Gastrocnemius medialis (tissue), 4 donors: Measurements from ENCODE around the gene PGAP2. TPM values are rescaled to one million over a fixed set of nuclear protein-coding genes. Genes with fewer than 3 reads are reported as not detected.

Source experiments
- ATAC-seq, 2 donors: fragments of 150-250 bp; one replicate each; pipeline ENCODE4 v1.9.1; 2016
- DNase-seq, 2 donors: peaks; one replicate each; pipeline ENCODE4 v3.0.0-alpha.2; 2019
- H3K27ac ChIP-seq, 4 donors: fragments of 200-600 bp; sonication (generic); 1 replicate in 1 of 4; 2 replicates in 3 of 4; pipeline ENCODE4 v1.5.1; 2016 to 2018; ENCODE audit warnings: mild to moderate bottlenecking in 2 of 4, moderate library complexity in 1 of 4
- H3K27me3 ChIP-seq, 3 donors: fragments of 200-600 bp; sonication (generic) in 2 of 3; 1 replicate in 1 of 3; 2 replicates in 2 of 3; pipeline versions ENCODE4 v1.5.1 to v1.6.0; 2016 to 2019; ENCODE audit warnings: mild to moderate bottlenecking in 1 of 3, moderate library complexity in 1 of 3
- H3K36me3 ChIP-seq, 2 donors: fragments of 200-600 bp; sonication (generic) in 1 of 2; one replicate each; pipeline ENCODE4 v1.5.1; 2017 to 2018
- H3K4me1 ChIP-seq, 2 donors: fragments of 200-600 bp; sonication (generic) in 1 of 2; one replicate each; pipeline ENCODE4 v1.5.1; 2016 to 2017; ENCODE audit warnings: mild to moderate bottlenecking in 2 of 2
- H3K4me3 ChIP-seq, 4 donors: fragments of 200-600 bp; sonication (generic) in 3 of 4; 1 replicate in 1 of 4; 2 replicates in 3 of 4; pipeline ENCODE4 v1.5.1; 2016 to 2019; ENCODE audit warnings: mild to moderate bottlenecking in 2 of 4
- H3K9me3 ChIP-seq, 3 donors: fragments of 200-600 bp; sonication (generic) in 2 of 3; 1 replicate in 1 of 3; 2 replicates in 2 of 3; pipeline ENCODE4 v1.5.1; 2016 to 2019
- POLR2A ChIP-seq, 2 donors: fragments of 450-650 bp; IDR thresholded peaks; one replicate each; pipeline ENCODE4 v1.6.1; 2017; ENCODE audit warnings: antibody characterized with exemption in 2 of 2, mild to moderate bottlenecking in 2 of 2, moderate library complexity in 2 of 2
- in situ Hi-C, 4 donors: fragments of 200-750 bp; cut with MboI; loops; one replicate each; pipeline versions ENCODE4 v1.15.0 to v1.8.0; 2017; ENCODE audit warnings: low sequenced_read_pairs in 4 of 4
- intact Hi-C: fragments of 100-400 bp; cut with DNase I; formaldehyde crosslinking; loops from one replicate; pipeline ENCODE4 v1.15.1; 2023; ENCODE audit warnings: low total_unique reads
- total RNA-seq, 4 donors: library from RNA; depleted of rRNA; stranded (reverse); fragments of >200 nt; gene quantifications; one replicate each; pipeline versions ENCODE4 v1.1.0 to v1.2.3, GENCODE V29; 2016
- TF ChIP-seq, protein P1 (sequence below), 5 experiments: fragments of 450-650 bp in 3 of 5; fragments of 200-600 bp in 2 of 5; sonication (generic) in 2 of 5; IDR thresholded peaks in 4 of 5; conservative IDR thresholded peaks in 1 of 5; 1 replicate in 4 of 5; 2 replicates in 1 of 5; pipeline ENCODE4 v1.5.1; 2016 to 2019; ENCODE audit warnings: antibody characterized with exemption in 5 of 5, mild to moderate bottlenecking in 3 of 5, moderate library complexity in 3 of 5

Gene PGAP2
- total RNA-seq, 4 donors from 2014 or later = 4.6 to 8.0 (median 6.5) TPM

DNA sequence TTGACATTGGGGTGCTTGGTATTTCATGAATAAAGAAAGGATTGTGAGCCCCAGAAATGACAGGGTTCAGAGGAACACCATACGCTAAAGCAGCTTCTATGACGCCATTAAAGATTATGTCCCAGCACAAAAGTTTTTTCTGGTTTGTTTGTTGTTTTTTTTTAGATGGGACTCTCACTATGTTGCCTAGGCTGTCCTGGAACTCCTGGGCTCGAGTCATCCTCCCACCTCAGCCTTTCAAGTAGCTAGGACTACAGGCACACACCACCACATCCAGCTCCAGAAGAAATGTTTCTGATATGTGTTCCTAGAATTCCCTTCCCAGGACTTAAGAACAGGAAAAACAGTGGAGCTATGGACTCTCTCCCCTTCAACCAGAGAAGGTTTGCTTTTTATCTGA, 35.0 kb downstream of the PGAP2 start:
- in situ Hi-C loops (loop anchor here in 3 of 4 donors (25.0 kb wide), 2 partner anchors 381 to 769 kb away; partner anchors contain the start of gene TRIM68 (in 1 of the 3)), intact Hi-C loops (loop anchor here (10.0 kb wide), 1 partner anchor 389 kb away; no protein-coding TSS in a partner anchor)
- DNase-seq (no peak), ATAC-seq (no peak)
- Histone ChIP-seq H3K4me3 (no peak overlapping the region), H3K4me1 (peaks cover 5 to 9% of the 10 kb centered on the region in 2 donors), H3K27me3 (no peaks in the 10 kb centered on the region), H3K9me3 (no peaks in the 10 kb centered on the region), H3K27ac (no peak overlapping the region), H3K36me3 (no peaks in the 10 kb centered on the region)
- TF ChIP-seq POLR2A (IDR thresholded peaks at IDR 0.05) = no peak
- TF ChIP-seq, protein P1, sequence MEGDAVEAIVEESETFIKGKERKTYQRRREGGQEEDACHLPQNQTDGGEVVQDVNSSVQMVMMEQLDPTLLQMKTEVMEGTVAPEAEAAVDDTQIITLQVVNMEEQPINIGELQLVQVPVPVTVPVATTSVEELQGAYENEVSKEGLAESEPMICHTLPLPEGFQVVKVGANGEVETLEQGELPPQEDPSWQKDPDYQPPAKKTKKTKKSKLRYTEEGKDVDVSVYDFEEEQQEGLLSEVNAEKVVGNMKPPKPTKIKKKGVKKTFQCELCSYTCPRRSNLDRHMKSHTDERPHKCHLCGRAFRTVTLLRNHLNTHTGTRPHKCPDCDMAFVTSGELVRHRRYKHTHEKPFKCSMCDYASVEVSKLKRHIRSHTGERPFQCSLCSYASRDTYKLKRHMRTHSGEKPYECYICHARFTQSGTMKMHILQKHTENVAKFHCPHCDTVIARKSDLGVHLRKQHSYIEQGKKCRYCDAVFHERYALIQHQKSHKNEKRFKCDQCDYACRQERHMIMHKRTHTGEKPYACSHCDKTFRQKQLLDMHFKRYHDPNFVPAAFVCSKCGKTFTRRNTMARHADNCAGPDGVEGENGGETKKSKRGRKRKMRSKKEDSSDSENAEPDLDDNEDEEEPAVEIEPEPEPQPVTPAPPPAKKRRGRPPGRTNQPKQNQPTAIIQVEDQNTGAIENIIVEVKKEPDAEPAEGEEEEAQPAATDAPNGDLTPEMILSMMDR (IDR thresholded peaks at IDR 0.05 in 4 of 5, conservative IDR thresholded peaks at IDR 0.05 in 1 of 5) = no peak

DNA sequence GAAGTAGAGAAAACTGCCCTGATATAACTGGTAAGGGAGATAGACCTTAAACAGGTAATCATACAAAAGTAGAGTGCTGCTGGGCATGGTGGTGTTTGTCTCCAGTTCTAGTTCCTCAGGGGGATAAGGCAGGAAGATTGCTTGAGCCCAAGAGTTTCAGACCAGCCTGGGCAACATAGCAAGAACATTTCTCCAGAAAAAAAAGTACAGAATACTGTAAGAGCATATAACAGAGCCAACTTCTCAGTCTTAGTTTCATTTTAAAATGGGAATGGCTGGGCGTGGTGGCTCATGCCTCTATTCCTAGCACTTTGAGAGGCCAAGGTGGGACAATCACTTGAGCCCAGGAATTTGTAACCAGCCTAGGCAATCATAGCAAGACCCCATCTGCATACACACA, 36.9 kb downstream of the PGAP2 start:
- ATAC-seq = no peak
- no peaks in the 10 kb centered on the region for H3K36me3 ChIP-seq
- H3K27ac ChIP-seq = no peak overlapping the region
- no peak overlapping the region for H3K4me3 ChIP-seq
- H3K4me1 ChIP-seq = peaks cover 5 to 6% of the 10 kb centered on the region in 2 donors
- in situ Hi-C loops (loop anchor here (5.0 to 25.0 kb wide), 3 partner anchors 227 to 767 kb away; partner anchors contain the start of gene TRIM68 (in 1 of the 4)), intact Hi-C loops (loop anchor here (10.0 kb wide), 1 partner anchor 390 kb away; no protein-coding TSS in a partner anchor)
- no peaks in the 10 kb centered on the region for H3K9me3 ChIP-seq
- TF ChIP-seq, protein P1 (IDR thresholded peaks at IDR 0.05 in 4 of 5, conservative IDR thresholded peaks at IDR 0.05 in 1 of 5) = no peak
- DNase-seq = no peak
- no peaks in the 10 kb centered on the region for H3K27me3 ChIP-seq

DNA sequence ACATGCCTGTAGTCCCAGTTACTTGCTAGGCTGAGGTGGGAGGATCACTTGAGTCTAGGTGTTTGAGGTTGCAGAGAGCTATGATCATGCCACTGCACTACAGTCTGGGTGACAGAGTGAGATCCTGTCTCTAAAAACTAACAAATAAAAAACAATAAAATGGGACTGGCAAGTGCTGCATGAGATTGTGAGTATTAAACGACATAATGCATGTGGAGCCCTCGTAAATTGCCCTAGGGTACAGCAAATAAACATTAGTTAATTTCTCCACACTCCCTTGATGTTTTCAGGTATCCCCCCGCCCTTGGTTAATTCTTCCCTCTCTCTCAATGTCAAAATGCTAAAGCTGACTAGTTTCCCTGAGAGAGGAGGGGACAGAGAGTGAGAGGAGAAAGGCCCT, 37.3 kb downstream of the PGAP2 start:
- intact Hi-C loops = loop anchor here (10.0 kb wide), 1 partner anchor 391 kb away; no protein-coding TSS in a partner anchor
- DNase-seq (no peak), ATAC-seq (no peak)
- no peaks in the 10 kb centered on the region for H3K36me3 ChIP-seq
- in situ Hi-C loops = loop anchor here (5.0 to 25.0 kb wide), 3 partner anchors 227 to 767 kb away; partner anchors contain the start of gene TRIM68 (in 1 of the 4)
- no peak overlapping the region for H3K27ac ChIP-seq
- no peak overlapping the region for H3K4me3 ChIP-seq
- no peaks in the 10 kb centered on the region for H3K9me3 ChIP-seq
- no peak for TF ChIP-seq POLR2A (IDR thresholded peaks at IDR 0.05)
- TF ChIP-seq, protein P1 (IDR thresholded peaks at IDR 0.05 in 4 of 5, conservative IDR thresholded peaks at IDR 0.05 in 1 of 5) = no peak
- H3K4me1 ChIP-seq = peaks cover 5 to 6% of the 10 kb centered on the region in 2 donors
- no peaks in the 10 kb centered on the region for H3K27me3 ChIP-seq

DNA sequence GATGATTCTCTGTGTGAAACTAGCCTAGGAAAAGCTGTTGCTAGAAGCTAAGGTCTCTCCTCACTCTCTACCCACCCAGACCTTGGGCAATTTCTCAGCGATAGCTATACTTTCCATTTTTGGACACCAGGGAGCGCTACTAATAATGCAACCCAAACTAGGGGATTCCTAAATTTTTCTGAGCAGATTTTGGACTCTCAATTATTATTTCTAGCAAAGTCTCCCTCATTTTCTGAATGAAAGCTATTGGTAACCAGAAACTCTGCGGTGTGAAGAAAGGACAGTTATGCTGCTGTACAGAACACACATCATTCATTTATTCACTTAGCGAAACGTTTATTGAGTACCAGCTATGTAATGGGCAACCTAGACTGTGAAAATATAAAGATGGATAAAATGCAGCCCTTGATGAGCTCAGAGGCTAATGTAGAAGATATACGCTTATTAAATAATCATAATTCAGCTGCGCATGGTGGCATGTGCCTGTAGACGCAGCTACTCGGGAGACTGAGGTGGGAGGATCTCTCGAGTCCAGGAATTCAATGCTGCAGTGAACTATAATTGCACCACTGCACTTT, 41.0 kb downstream of the PGAP2 start:
- Histone ChIP-seq H3K36me3 (no peaks in the 10 kb centered on the region), H3K9me3 (no peaks in the 10 kb centered on the region), H3K4me3 (no peak overlapping the region), H3K27me3 (no peaks in the 10 kb centered on the region), H3K27ac (no peak overlapping the region), H3K4me1 (peaks cover 16 to 26% of the 10 kb centered on the region in 2 donors)
- in situ Hi-C loops (loop anchor here (5.0 to 25.0 kb wide), 3 partner anchors 223 to 763 kb away; partner anchors contain the start of gene TRIM68 (in 1 of the 4)), intact Hi-C loops (loop anchor here (1.0 to 10.0 kb wide), 2 partner anchors 223 to 395 kb away; no protein-coding TSS in a partner anchor)
- ATAC-seq = peak; percentile 27 to 42
- no peak for DNase-seq
- no peak for TF ChIP-seq POLR2A (IDR thresholded peaks at IDR 0.05)
- TF ChIP-seq, protein P1 (IDR thresholded peaks at IDR 0.05 in 4 of 5, conservative IDR thresholded peaks at IDR 0.05 in 1 of 5) = peak; percentile 44 to 75 (median 73)
